Neural progenitor cell (in vitro differentiated cells): ENCODE measurements around the gene RHOD. TPM values are rescaled to one million over a fixed set of nuclear protein-coding genes. Genes with fewer than 3 reads are reported as not detected.

Experiments used
- DNase-seq: peaks from one replicate; pipeline ENCODE4 v3.0.0-alpha.2; 2016; ENCODE audit warnings: low spot score
- H2AFZ ChIP-seq: fragments of 200-600 bp; sonication (generic); replicated peaks from 2 replicates; pipeline ENCODE4 v1.6.1; 2016; ENCODE audit warnings: antibody characterized with exemption
- H3F3A ChIP-seq: fragments of 200-600 bp; sonication (generic); 2 replicates; pipeline ENCODE4 v1.6.1; 2016; ENCODE audit warnings: antibody characterized with exemption, low read depth
- H3K27ac ChIP-seq: fragments of 200-600 bp; sonication (generic); 2 replicates; pipeline ENCODE4 v1.5.1; 2016; ENCODE audit warnings: mild to moderate bottlenecking
- H3K27me3 ChIP-seq: fragments of 200-600 bp; sonication (generic); 2 replicates; pipeline ENCODE4 v1.6.1; 2016; ENCODE audit warnings: mild to moderate bottlenecking, moderate library complexity
- H3K36me3 ChIP-seq: fragments of 200-600 bp; sonication (generic); 2 replicates; pipeline ENCODE4 v1.5.1; 2016
- H3K4me1 ChIP-seq: fragments of 200-600 bp; sonication (generic); 2 replicates; pipeline ENCODE4 v1.6.1; 2016; ENCODE audit warnings: mixed run types
- H3K4me2 ChIP-seq: fragments of 200-600 bp; sonication (generic); 2 replicates; pipeline ENCODE4 v1.6.1; 2016
- H3K4me3 ChIP-seq: fragments of 200-600 bp; sonication (generic); 2 replicates; pipeline ENCODE4 v1.5.1; 2016
- H3K79me2 ChIP-seq: fragments of 200-600 bp; sonication (generic); 2 replicates; pipeline ENCODE4 v1.6.1; 2016; ENCODE audit warnings: low read depth
- H3K9ac ChIP-seq: fragments of 200-600 bp; sonication (generic); 2 replicates; pipeline ENCODE4 v1.6.1; 2016
- H3K9me3 ChIP-seq: fragments of 200-600 bp; sonication (generic); 2 replicates; pipeline ENCODE4 v1.5.1; 2016; ENCODE audit warnings: low read depth
- H4K20me1 ChIP-seq: fragments of 200-600 bp; sonication (generic); 2 replicates; pipeline ENCODE4 v1.6.1; 2016; ENCODE audit warnings: low read depth
- H3K27ac Mint-ChIP-seq: 3 replicates; pipeline ENCODE4 v1.8.0; 2021; ENCODE audit warnings: mixed read lengths
- H3K27me3 Mint-ChIP-seq: 2 replicates; pipeline ENCODE4 v1.8.0; 2022; ENCODE audit warnings: low read depth, mild to moderate bottlenecking, inconsistent platforms, moderate library complexity, mixed read lengths; ENCODE audit not compliant: insufficient read depth
- H3K36me3 Mint-ChIP-seq: 3 replicates; pipeline ENCODE4 v1.8.0; 2021; ENCODE audit warnings: mixed read lengths
- H3K4me1 Mint-ChIP-seq: 3 replicates; pipeline ENCODE4 v1.8.0; 2021; ENCODE audit warnings: mixed read lengths
- H3K4me3 Mint-ChIP-seq: 3 replicates; pipeline ENCODE4 v1.8.0; 2021; ENCODE audit warnings: mild to moderate bottlenecking, moderate library complexity, mixed read lengths
- H3K9me3 Mint-ChIP-seq: 3 replicates; pipeline ENCODE4 v1.8.0; 2020; ENCODE audit warnings: mixed read lengths
- CTCF ChIP-seq: fragments of 200-600 bp; sonication (generic); IDR thresholded peaks from 2 replicates; pipeline ENCODE4 v1.5.1; 2017; ENCODE audit warnings: antibody characterized with exemption, mild to moderate bottlenecking
- EZH2 ChIP-seq: fragments of 200-600 bp; sonication (generic); IDR thresholded peaks from 2 replicates; pipeline ENCODE4 v1.6.1; 2017; ENCODE audit warnings: antibody characterized with exemption, mild to moderate bottlenecking, moderate library complexity
- EZH2phosphoT487 ChIP-seq: fragments of 200-600 bp; sonication (generic); IDR thresholded peaks from 2 replicates; pipeline ENCODE4 v1.6.1; 2017; ENCODE audit warnings: antibody characterized with exemption
- total RNA-seq: library from RNA; depleted of rRNA; stranded (reverse); fragments of >200 nt; gene quantifications from 2 replicates; pipeline ENCODE4 v1.2.3, GENCODE V29; 2015; ENCODE audit warnings: low replicate concordance

The RHOD gene
- total RNA-seq, 1 donor from 2014 or later, result 6.6 TPM

GRCh38 chr11:67030976-67031375, 25.7 kb upstream of the RHOD start:
- Histone ChIP-seq H4K20me1 (no peaks in the 10 kb centered on the region), H3K9ac (no peak overlapping the region), H3K79me2 (no peaks in the 10 kb centered on the region), H2AFZ (no peak overlapping the region), H3K9me3 (no peaks in the 10 kb centered on the region), H3K4me3 (no peak overlapping the region), H3K4me1 (no peaks in the 10 kb centered on the region), H3K4me2 (no peak overlapping the region), H3K27ac (no peak overlapping the region), H3K36me3 (no peaks in the 10 kb centered on the region), H3F3A (no peaks in the 10 kb centered on the region), H3K27me3 (peaks cover 1% of the 10 kb centered on the region)
- no peaks in the 10 kb centered on the region for H3K36me3 Mint-ChIP-seq
- H3K27ac Mint-ChIP-seq, result no peak overlapping the region
- no peak for DNase-seq
- no peaks in the 10 kb centered on the region for H3K9me3 Mint-ChIP-seq
- H3K27me3 Mint-ChIP-seq, result peaks cover 6% of the 10 kb centered on the region
- TF ChIP-seq EZH2phosphoT487 (no peak), CTCF (no peak), EZH2 (no peak)
- no peak overlapping the region for H3K4me3 Mint-ChIP-seq
- peaks cover 3% of the 10 kb centered on the region for H3K4me1 Mint-ChIP-seq

GRCh38 chr11:67031791-67032561, 24.7 kb upstream of the RHOD start:
- H3K9ac ChIP-seq, result no peak overlapping the region
- Mint-ChIP-seq H3K36me3 (no peaks in the 10 kb centered on the region), H3K4me1 (peaks cover 3% of the 10 kb centered on the region), H3K27me3 (peaks cover 6% of the 10 kb centered on the region), H3K9me3 (no peaks in the 10 kb centered on the region), H3K4me3 (no peak overlapping the region), H3K27ac (no peak overlapping the region)
- no peak for DNase-seq
- H3K4me2 ChIP-seq, result no peak overlapping the region
- H3K36me3 ChIP-seq, result no peaks in the 10 kb centered on the region
- no peaks in the 10 kb centered on the region for H3K79me2 ChIP-seq
- no peak overlapping the region for H2AFZ ChIP-seq
- H3F3A ChIP-seq, result no peaks in the 10 kb centered on the region
- no peak overlapping the region for H3K27ac ChIP-seq
- no peaks in the 10 kb centered on the region for H3K27me3 ChIP-seq
- no peaks in the 10 kb centered on the region for H3K4me1 ChIP-seq
- no peaks in the 10 kb centered on the region for H3K9me3 ChIP-seq
- no peak overlapping the region for H3K4me3 ChIP-seq
- no peaks in the 10 kb centered on the region for H4K20me1 ChIP-seq
- TF ChIP-seq EZH2phosphoT487 (no peak), EZH2 (no peak), CTCF (no peak)

- no peaks in the 10 kb centered on the region for H3K27me3 ChIP-seq
- H3K4me2 ChIP-seq, result no peak overlapping the region
- no peak overlapping the region for H3K27ac ChIP-seq
- no peak overlapping the region for H3K4me3 ChIP-seq
- no peaks in the 10 kb centered on the region for H3K36me3 ChIP-seq
- Mint-ChIP-seq H3K27ac (no peak overlapping the region), H3K9me3 (no peaks in the 10 kb centered on the region), H3K36me3 (no peaks in the 10 kb centered on the region), H3K4me3 (no peak overlapping the region), H3K4me1 (peaks cover 3% of the 10 kb centered on the region), H3K27me3 (peaks cover 6% of the 10 kb centered on the region)
- no peak overlapping the region for H2AFZ ChIP-seq
- H4K20me1 ChIP-seq, result no peaks in the 10 kb centered on the region
- no peak for TF ChIP-seq EZH2phosphoT487
- TF ChIP-seq EZH2, result no peak
- no peak for TF ChIP-seq CTCF
- H3K79me2 ChIP-seq, result no peaks in the 10 kb centered on the region
- H3K9me3 ChIP-seq, result no peaks in the 10 kb centered on the region
- no peak overlapping the region for H3K9ac ChIP-seq
- no peaks in the 10 kb centered on the region for H3K4me1 ChIP-seq
- no peaks in the 10 kb centered on the region for H3F3A ChIP-seq
- DNase-seq, result no peak
Observed at GRCh38 chr11:67032830-67033551, 23.7 kb upstream of the RHOD start.
